ENCODE measurements around the gene PPM1M.

PPM1M gene

GRCh38 chr3:52277972-52278509 lies 32.5 kb downstream of the PPM1M start:
- H4K20me1 ChIP-seq (ENCODE audit: insufficient read depth, low read length): no peaks in the 10 kb centered on the region
- H3K4me1 ChIP-seq (ENCODE audit: insufficient read depth, low read length, severe bottlenecking): peaks cover 42% of the 10 kb centered on the region
- peak overlapping the region; percentile 98 for H3K4me2 ChIP-seq (ENCODE audit: low read length)
- no peaks in the 10 kb centered on the region for H3F3A ChIP-seq (ENCODE audit: insufficient read depth, low read length)
- H3K9ac ChIP-seq (ENCODE audit: low read length): peak overlapping the region; percentile 77
- no peaks in the 10 kb centered on the region for H3K27me3 ChIP-seq (ENCODE audit: insufficient read depth, low read length)
- H3K79me2 ChIP-seq (ENCODE audit: insufficient read depth, low read length): peaks cover 50% of the 10 kb centered on the region
- no peak for TF ChIP-seq EZH2 (IDR thresholded peaks at IDR 0.05; ENCODE audit: borderline replicate concordance, low read length)
- TF ChIP-seq, protein P1, sequence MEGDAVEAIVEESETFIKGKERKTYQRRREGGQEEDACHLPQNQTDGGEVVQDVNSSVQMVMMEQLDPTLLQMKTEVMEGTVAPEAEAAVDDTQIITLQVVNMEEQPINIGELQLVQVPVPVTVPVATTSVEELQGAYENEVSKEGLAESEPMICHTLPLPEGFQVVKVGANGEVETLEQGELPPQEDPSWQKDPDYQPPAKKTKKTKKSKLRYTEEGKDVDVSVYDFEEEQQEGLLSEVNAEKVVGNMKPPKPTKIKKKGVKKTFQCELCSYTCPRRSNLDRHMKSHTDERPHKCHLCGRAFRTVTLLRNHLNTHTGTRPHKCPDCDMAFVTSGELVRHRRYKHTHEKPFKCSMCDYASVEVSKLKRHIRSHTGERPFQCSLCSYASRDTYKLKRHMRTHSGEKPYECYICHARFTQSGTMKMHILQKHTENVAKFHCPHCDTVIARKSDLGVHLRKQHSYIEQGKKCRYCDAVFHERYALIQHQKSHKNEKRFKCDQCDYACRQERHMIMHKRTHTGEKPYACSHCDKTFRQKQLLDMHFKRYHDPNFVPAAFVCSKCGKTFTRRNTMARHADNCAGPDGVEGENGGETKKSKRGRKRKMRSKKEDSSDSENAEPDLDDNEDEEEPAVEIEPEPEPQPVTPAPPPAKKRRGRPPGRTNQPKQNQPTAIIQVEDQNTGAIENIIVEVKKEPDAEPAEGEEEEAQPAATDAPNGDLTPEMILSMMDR (IDR thresholded peaks at IDR 0.05; ENCODE audit: low read length): peak; percentile 28; the same call in 1 of the 2 replicates
- H2AFZ ChIP-seq (ENCODE audit: low read length): no peak overlapping the region
- peak overlapping the region; percentile 81 for H3K27ac ChIP-seq (ENCODE audit: low read depth, low read length, poor library complexity, severe bottlenecking)
- peak overlapping the region; percentile 92 for H3K4me3 ChIP-seq (ENCODE audit: low read depth, low read length, poor library complexity, severe bottlenecking)
- H3K9me3 ChIP-seq (ENCODE audit: low read length): no peaks in the 10 kb centered on the region
- no peaks in the 10 kb centered on the region for H3K9me2 ChIP-seq (ENCODE audit: low read depth, low read length)
- peaks cover 33% of the 10 kb centered on the region for H3K36me3 ChIP-seq (ENCODE audit: insufficient read depth, low read length)

DNA sequence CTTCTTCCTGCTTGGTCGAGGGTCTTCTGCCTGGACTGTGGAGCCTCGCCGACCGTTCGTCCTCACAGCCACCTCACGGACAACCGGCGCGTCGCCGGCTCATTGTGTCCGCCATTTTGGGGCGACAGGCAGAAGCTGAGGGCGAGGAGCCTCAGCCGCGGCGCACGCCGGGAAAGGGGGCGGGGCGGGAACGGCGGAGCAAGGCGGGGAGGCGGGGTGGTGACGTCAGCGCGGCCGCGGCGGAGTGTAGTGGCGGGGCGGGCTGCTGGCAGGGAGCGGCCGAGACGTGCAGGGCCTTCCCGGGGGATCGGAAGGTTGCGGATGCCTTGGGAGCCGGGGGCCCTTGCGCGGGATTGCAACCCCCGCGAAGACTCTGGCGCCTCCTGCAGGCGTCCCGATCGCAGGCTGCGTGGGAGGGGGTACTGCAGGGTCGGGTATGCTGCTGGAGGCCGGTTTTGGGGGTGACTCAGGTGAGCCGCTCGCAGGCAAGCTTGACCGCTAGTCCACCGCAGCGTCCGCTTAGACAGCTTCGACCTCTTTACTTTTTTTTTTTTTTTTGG lies 33.0 kb downstream of the PPM1M start, which contains the start of gene WDR82:
TSS of gene WDR82 (minus strand) at position 140 of the 560 bp plus-strand sequence. CDS start 288 bp downstream, outside the sequence.
- no peaks in the 10 kb centered on the region for H4K20me1 ChIP-seq (ENCODE audit: insufficient read depth, low read length)
- TF ChIP-seq EZH2 (IDR thresholded peaks at IDR 0.05; ENCODE audit: borderline replicate concordance, low read length): no peak
- TF ChIP-seq, protein P1 (IDR thresholded peaks at IDR 0.05; ENCODE audit: low read length): peak; percentile 19; the same call in 1 of the 2 replicates

GRCh38 chr3:52279596-52279995 lies 34.0 kb downstream of the PPM1M start:
- peak overlapping the region; percentile 77; the same call in 1 of the 2 replicates for H3K9ac ChIP-seq (ENCODE audit: low read length)
- peaks cover 35% of the 10 kb centered on the region for H3K4me1 ChIP-seq (ENCODE audit: insufficient read depth, low read length, severe bottlenecking)
- no peak for TF ChIP-seq EZH2 (IDR thresholded peaks at IDR 0.05; ENCODE audit: borderline replicate concordance, low read length)
- TF ChIP-seq, protein P1 (IDR thresholded peaks at IDR 0.05; ENCODE audit: low read length): no peak
- H3K27ac ChIP-seq (ENCODE audit: low read depth, low read length, poor library complexity, severe bottlenecking): no peak overlapping the region
- no peaks in the 10 kb centered on the region for H3K9me3 ChIP-seq (ENCODE audit: low read length)
- no peaks in the 10 kb centered on the region for H3K9me2 ChIP-seq (ENCODE audit: low read depth, low read length)
- H2AFZ ChIP-seq (ENCODE audit: low read length): no peak overlapping the region
- H3K36me3 ChIP-seq (ENCODE audit: insufficient read depth, low read length): peaks cover 18% of the 10 kb centered on the region; the same call in 1 of the 2 replicates
- no peaks in the 10 kb centered on the region for H4K20me1 ChIP-seq (ENCODE audit: insufficient read depth, low read length)
- H3K4me2 ChIP-seq (ENCODE audit: low read length): peak overlapping the region; percentile 98
- no peaks in the 10 kb centered on the region for H3F3A ChIP-seq (ENCODE audit: insufficient read depth, low read length)
- no peaks in the 10 kb centered on the region for H3K27me3 ChIP-seq (ENCODE audit: insufficient read depth, low read length)
- peaks cover 35% of the 10 kb centered on the region for H3K79me2 ChIP-seq (ENCODE audit: insufficient read depth, low read length)
- peak overlapping the region; percentile 92 for H3K4me3 ChIP-seq (ENCODE audit: low read depth, low read length, poor library complexity, severe bottlenecking)

More for the DNA sequence above, 33.0 kb downstream of the PPM1M start, which contains the start of gene WDR82:
- Histone ChIP-seq H3F3A (ENCODE audit: insufficient read depth, low read length) (no peaks in the 10 kb centered on the region), H3K79me2 (ENCODE audit: insufficient read depth, low read length) (peaks cover 45% of the 10 kb centered on the region), H2AFZ (ENCODE audit: low read length) (no peak within 1 kb of the TSS), H3K4me3 (ENCODE audit: low read depth, low read length, poor library complexity, severe bottlenecking) (peak within 1 kb of the TSS; percentile 92), H3K9me3 (ENCODE audit: low read length) (no peaks in the 10 kb centered on the region), H3K27me3 (ENCODE audit: insufficient read depth, low read length) (no peaks in the 10 kb centered on the region), H3K27ac (ENCODE audit: low read depth, low read length, poor library complexity, severe bottlenecking) (peak within 1 kb of the TSS; percentile 81), H3K36me3 (ENCODE audit: insufficient read depth, low read length) (peaks cover 28% of the 10 kb centered on the region), H3K9ac (ENCODE audit: low read length) (peak within 1 kb of the TSS; percentile 77), H3K4me1 (ENCODE audit: insufficient read depth, low read length, severe bottlenecking) (peaks cover 40% of the 10 kb centered on the region), H3K9me2 (ENCODE audit: low read depth, low read length) (no peaks in the 10 kb centered on the region), H3K4me2 (ENCODE audit: low read length) (peak within 1 kb of the TSS; percentile 98)

Data from OCI-LY1 (cell line).